ENCODE results near the gene GNG13.
"Not testable (repeated sequence)": the region's sequence is repeated elsewhere in the genome, so short reads cannot be mapped to it uniquely, and the experiment has no call there.

Gene GNG13

GRCh38 chr16:761625-762513, 38.7 kb downstream of the GNG13 start:
- no peak for DNase-seq (ENCODE audit: low read depth, low spot score)

GRCh38 chr16:760545-761343, 39.8 kb downstream of the GNG13 start, which contains the start of gene MSLN:
MSLN (plus strand) TSS chr16:760734; CDS start chr16:762681, 1,947 bp downstream.
- DNase-seq (ENCODE audit: low read depth, low spot score): no peak

GRCh38 chr16:760065-760464, 40.5 kb downstream of the GNG13 start:
- no peak for DNase-seq (ENCODE audit: low read depth, low spot score)

- DNase-seq (ENCODE audit: low read depth, low spot score): no peak
Measured at GRCh38 chr16:759110-759910, 41.2 kb downstream of the GNG13 start.

GRCh38 chr16:756428-756827, 44.1 kb downstream of the GNG13 start:
- no peak for DNase-seq (ENCODE audit: low read depth, low spot score)

GRCh38 chr16:754656-755055, 45.9 kb downstream of the GNG13 start:
- DNase-seq (ENCODE audit: low read depth, low spot score): no peak

- not testable (repeated sequence) for DNase-seq (ENCODE audit: low read depth, low spot score)
Measured at GRCh38 chr16:754121-754607, 46.4 kb downstream of the GNG13 start.

- DNase-seq (ENCODE audit: low read depth, low spot score): no peak
Measured at GRCh38 chr16:752007-752312, 48.6 kb downstream of the GNG13 start.

- no peak for DNase-seq (ENCODE audit: low read depth, low spot score)
Measured at GRCh38 chr16:751152-752006, 49.2 kb downstream of the GNG13 start.

GRCh38 chr16:750485-750884, 50.0 kb downstream of the GNG13 start:
- DNase-seq (ENCODE audit: low read depth, low spot score): no peak

- DNase-seq (ENCODE audit: low read depth, low spot score): no peak
Measured at GRCh38 chr16:749010-749409, 51.5 kb downstream of the GNG13 start.
